Small intestine (tissue), 7 donors: ENCODE data around the gene RFX7. TPM values are rescaled to one million over a fixed set of nuclear protein-coding genes. Genes with fewer than 3 reads are reported as not detected.
"Not testable (repeated sequence)": the region's sequence is repeated elsewhere in the genome, so short reads cannot be mapped to it uniquely, and the experiment has no call there.

Experiments used
- DNase-seq, 2 donors: peaks; one replicate each; pipeline versions ENCODE4 v3.0.0 to v3.0.0-alpha.2; 2013
- FAIRE-seq: peaks from 2 replicates; lab custom pipeline; 2012; peaks lifted over from hg19 to GRCh38; lab: Jason Lieb, UNC
- H3K27ac ChIP-seq, 3 donors: one replicate each; pipeline ENCODE4 v1.5.1; 2013; ENCODE audit warnings: low read length in 2 of 3, mild to moderate bottlenecking in 2 of 3, control low read depth in 1 of 3, inconsistent platforms in 1 of 3, low read depth in 1 of 3, moderate library complexity in 1 of 3
- H3K27me3 ChIP-seq, 3 donors: one replicate each; pipeline ENCODE4 v1.6.1; 2013; ENCODE audit warnings: low read length in 3 of 3, inconsistent platforms in 1 of 3; ENCODE audit not compliant: control insufficient read depth in 3 of 3, insufficient read depth in 3 of 3
- H3K36me3 ChIP-seq, 3 donors: one replicate each; pipeline ENCODE4 v1.6.1; 2013; ENCODE audit warnings: low read length in 3 of 3, inconsistent platforms in 1 of 3, low read depth in 1 of 3, mild to moderate bottlenecking in 1 of 3, moderate library complexity in 1 of 3; ENCODE audit not compliant: control insufficient read depth in 3 of 3, insufficient read depth in 2 of 3
- H3K4me1 ChIP-seq, 3 donors: one replicate each; pipeline ENCODE4 v1.6.1; 2013; ENCODE audit warnings: low read length in 2 of 3, inconsistent platforms in 1 of 3, low read depth in 1 of 3, mild to moderate bottlenecking in 1 of 3, moderate library complexity in 1 of 3; ENCODE audit not compliant: control insufficient read depth in 3 of 3, insufficient read depth in 2 of 3
- H3K4me3 ChIP-seq, 3 donors: one replicate each; pipeline ENCODE4 v1.5.1; 2013; ENCODE audit warnings: low read length in 3 of 3, control low read depth in 1 of 3, inconsistent platforms in 1 of 3, low read depth in 1 of 3, mild to moderate bottlenecking in 1 of 3, moderate library complexity in 1 of 3
- H3K9me3 ChIP-seq, 2 donors: one replicate each; pipeline ENCODE4 v1.6.1; 2013; ENCODE audit warnings: low read depth in 1 of 2, low read length in 1 of 2; ENCODE audit not compliant: control insufficient read depth in 2 of 2, insufficient read depth in 1 of 2
- WGBS, 3 donors: extraction: QIAGEN DNeasy Blood & Tissue Kit; methylation state at CpG; one replicate each; pipeline ENCODE4 v1.1.7; 2013; 5-methylcytosine and 5-hydroxymethylcytosine counted together
- polyA plus RNA-seq, 4 donors: library from polyadenylated mRNA; stranded (reverse) in 3 of 4; unstranded in 1 of 4; fragments of 200-250 nt in 3 of 4; fragments of 120-200 nt in 1 of 4; gene quantifications; one replicate each; pipeline versions ENCODE4 v1.2.1 to v1.2.3, GENCODE V29; 2013
- donor health status: healthy with polysubstance abuse.
- donor health status: control.
- donor health status: control.
- donor health status: Bipolar disorder and iron deficiency.
- donor health status: healthy.

The RFX7 gene
- polyA plus RNA-seq, 4 donors, result 1.4 to 12.8 (median 3.0) TPM

DNA sequence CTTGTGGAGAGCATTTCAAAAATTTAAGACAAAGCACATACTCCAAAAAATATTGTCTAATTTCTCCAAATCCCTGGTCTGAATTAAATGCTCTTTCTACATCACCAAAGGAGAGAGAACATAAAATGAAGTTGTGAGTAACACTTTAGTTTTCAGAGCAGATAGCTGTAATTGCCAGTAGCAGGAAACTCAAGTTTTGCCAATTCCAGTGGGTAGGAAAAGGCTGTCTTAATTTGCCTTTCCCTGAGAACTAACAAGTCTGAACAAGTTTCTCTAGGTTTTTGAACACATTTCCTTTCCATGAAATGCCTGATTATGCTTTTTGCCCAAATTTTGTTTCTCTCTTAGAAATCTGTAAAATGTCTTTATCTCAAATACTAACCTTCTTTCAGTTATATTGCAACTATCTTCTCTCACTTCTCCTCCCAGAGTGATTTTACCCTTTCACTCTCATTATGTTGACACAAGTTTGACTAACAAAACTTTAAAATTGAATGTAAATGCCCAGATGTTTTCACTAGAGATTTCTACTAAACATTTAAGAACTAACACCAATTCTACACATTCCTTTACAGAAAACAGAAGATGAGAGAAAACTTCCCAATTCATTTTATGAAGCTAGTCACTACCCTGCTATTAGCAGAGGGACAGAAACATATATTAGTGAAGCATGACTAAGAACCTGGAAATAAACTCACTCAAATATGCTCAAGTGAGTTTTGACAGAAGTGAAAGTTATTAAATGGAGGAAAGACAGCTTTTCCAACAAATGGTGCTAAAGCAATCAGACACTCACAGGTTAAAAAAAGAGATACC lies 38.4 kb downstream of the RFX7 start:
- H3K27ac ChIP-seq, result no peak overlapping the region
- no peak overlapping the region for H3K4me3 ChIP-seq
- H3K36me3 ChIP-seq, result no peaks in the 10 kb centered on the region
- FAIRE-seq (no peak), DNase-seq (no peak)
- H3K27me3 ChIP-seq, result no peaks in the 10 kb centered on the region
- H3K9me3 ChIP-seq, result no peaks in the 10 kb centered on the region
- peaks cover 0 to 9% (median 0%) of the 10 kb centered on the region in 3 donors for H3K4me1 ChIP-seq

DNA sequence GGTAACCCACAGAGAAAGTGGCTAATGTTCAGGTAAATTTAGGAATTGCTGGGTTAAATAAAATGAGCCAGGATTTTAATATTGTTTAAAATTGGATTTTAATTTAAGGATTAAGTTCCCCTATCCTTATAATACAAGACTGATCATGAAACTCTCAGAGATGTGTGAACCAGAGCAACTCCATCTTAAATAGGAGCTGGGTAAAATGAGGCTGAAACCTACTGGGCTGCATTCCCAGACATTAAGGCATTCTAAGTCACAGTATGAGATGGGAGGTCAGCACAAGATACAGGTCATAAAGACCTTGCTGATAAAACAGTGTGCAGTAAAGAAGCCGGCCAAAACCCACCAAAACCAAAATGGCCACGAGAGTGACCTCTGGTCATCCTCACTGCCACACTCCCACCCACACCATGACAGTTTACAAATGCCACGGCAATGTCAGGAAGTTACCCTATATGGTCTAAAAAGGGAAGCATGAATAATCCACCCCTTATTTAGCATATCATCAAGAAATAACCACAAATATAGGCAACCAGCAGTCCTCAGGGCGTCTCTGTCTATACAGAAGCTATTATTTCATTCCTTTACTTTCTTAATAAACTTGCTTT lies 40.3 kb downstream of the RFX7 start:
- H3K4me3 ChIP-seq, H3K27me3 ChIP-seq, DNase-seq, H3K27ac ChIP-seq, FAIRE-seq, H3K36me3 ChIP-seq, H3K4me1 ChIP-seq, H3K9me3 ChIP-seq: not testable (repeated sequence)
- 84 to 92% (median 91%) methylated on average over 4 of the region's 4 CpGs for WGBS, 3 donors

DNA sequence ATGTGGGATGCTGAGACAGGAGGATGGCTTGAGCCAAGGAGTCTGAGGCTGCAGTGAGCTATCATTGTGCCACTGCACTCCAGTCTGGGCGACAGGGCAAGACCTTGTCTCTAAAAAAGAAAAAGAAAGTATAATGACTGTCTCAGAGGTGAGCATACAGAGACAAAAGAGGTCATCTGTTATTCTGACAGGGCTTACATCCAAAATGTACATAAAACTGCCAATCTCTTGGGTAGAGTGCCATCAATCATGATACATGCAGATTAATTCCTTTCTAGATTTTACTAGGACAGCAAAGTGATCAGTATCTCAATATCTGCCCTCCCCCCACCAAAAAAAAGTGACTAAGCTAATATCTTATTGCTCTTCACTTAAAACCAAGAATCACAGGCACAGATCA lies 41.0 kb downstream of the RFX7 start:
- H3K4me1 ChIP-seq, result peaks cover 0 to 2% (median 0%) of the 10 kb centered on the region in 3 donors
- H3K27ac ChIP-seq, result no peak overlapping the region
- DNase-seq, result no peak
- WGBS, 3 donors, result 88 to 94% (median 90%) methylated on average over 1 of the region's 1 CpG
- peaks cover 0 to 2% (median 0%) of the 10 kb centered on the region in 3 donors for H3K36me3 ChIP-seq
- H3K27me3 ChIP-seq, result no peaks in the 10 kb centered on the region
- no peak overlapping the region for H3K4me3 ChIP-seq
- no peak for FAIRE-seq
- no peaks in the 10 kb centered on the region for H3K9me3 ChIP-seq

DNA sequence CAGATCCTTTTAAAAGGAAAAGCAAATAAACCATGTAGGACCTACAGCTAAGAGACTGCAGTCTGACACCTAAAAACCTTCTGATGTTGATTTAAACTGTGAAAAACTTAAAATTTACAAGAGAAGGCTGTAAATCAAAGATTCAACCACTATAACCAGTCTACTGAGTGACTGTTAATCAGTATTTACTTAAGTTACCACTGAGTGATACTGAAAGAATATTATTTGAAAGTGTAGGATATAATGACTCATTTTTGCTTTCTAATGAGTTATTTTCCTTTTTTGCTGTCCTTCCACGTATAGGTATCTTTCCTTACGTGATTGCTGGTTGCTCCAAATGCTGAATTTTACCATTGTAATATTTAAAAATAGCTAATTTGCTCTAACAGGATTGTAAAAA lies 44.6 kb downstream of the RFX7 start:
- Histone ChIP-seq H3K4me3 (no peak overlapping the region), H3K4me1 (no peaks in the 10 kb centered on the region), H3K27me3 (no peaks in the 10 kb centered on the region), H3K36me3 (peaks cover 0 to 2% (median 0%) of the 10 kb centered on the region in 3 donors), H3K27ac (no peak overlapping the region), H3K9me3 (no peaks in the 10 kb centered on the region)
- WGBS, 3 donors, result 67 to 83% (median 79%) methylated on average over 2 of the region's 2 CpGs
- DNase-seq (no peak), FAIRE-seq (no peak)

DNA sequence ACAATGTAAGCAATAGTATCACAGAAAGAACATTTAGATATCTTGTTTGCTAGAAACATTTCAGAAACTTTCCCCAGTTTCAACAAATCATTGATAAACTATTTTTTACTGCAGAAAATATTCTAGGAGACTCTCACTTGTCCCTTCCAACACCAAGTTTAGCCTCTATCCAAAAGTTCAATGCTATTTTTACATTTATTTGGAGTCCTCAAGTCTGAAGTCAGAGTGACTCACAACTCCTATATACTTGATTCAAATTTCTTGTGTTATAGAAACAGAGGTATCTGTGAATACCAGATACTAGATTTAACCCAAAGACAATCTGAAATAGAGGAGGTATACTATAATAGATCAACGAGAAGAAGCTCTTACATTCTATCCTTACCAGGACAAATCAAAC lies 49.6 kb downstream of the RFX7 start:
- Histone ChIP-seq H3K27me3 (no peaks in the 10 kb centered on the region), H3K9me3 (no peaks in the 10 kb centered on the region), H3K4me1 (no peaks in the 10 kb centered on the region), H3K4me3 (no peak overlapping the region), H3K36me3 (peaks cover 0 to 2% (median under 1%) of the 10 kb centered on the region in 3 donors), H3K27ac (no peak overlapping the region)
- DNase-seq, result no peak
- FAIRE-seq, result peak; percentile 23
- WGBS, 3 donors, result 90 to 100% (median 97%) methylated on average over 1 of the region's 1 CpG

DNA sequence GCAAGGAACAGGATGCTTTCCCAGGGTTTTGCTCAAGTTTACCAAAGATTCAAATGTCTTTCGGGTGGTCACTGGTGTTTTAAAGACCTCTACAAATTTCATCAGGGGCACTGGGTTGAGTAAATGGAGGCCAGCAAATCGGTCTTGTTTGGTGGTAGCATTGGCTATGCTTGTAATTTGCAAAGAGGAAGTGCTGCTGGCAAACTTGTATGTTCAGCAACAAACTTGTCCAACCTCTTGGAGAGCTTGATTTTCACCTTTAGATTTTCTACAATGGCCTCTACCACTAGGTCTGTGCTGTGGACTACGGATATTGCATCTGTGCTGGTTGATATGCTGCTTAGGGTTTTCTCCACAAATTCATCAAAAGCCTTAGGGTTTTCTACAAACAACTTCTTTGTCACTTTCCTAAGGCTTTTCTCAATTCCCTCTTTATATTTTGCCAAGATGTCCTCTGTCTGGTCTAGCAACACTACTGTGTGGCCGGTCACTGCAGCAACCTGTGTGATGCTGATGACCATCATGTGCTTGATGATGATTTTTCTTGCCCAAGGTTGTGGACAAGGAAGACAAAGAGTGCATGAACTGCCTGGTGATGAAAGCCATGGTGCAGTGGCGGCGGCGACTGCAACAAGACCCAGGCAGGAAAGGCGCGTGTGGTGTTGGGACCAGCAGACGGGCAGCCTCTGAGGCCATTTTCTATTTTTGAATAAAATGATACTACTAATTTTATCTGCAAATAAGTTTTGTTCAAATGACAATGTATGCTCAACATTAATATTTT lies 50.8 kb downstream of the RFX7 start:
- peaks cover 0 to 3% (median 0%) of the 10 kb centered on the region in 3 donors for H3K36me3 ChIP-seq
- FAIRE-seq (no peak), DNase-seq (no peak)
- no peak overlapping the region for H3K27ac ChIP-seq
- no peaks in the 10 kb centered on the region for H3K27me3 ChIP-seq
- 96 to 98% (median 98%) methylated on average over 10 of the region's 10 CpGs for WGBS, 3 donors
- no peaks in the 10 kb centered on the region for H3K4me1 ChIP-seq
- no peak overlapping the region for H3K4me3 ChIP-seq
- H3K9me3 ChIP-seq, result no peaks in the 10 kb centered on the region

DNA sequence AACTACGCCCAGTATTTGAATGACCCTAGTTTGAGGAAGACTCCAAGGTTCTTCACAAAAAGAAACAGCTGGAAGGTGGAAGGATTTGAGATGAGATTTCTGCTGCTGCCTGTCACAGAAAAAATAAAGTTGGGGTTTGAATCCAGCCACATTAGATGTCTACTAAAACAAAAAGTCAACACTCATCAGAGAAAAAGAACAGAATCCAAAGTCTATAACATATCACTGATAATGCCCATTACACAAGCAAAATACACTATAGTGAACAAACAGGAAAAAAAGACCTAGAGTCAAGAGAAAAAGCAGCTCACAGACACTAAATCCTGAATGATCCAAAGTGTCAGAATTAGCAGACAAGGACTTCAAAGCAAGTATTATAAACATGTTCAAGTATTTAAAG lies 56.0 kb downstream of the RFX7 start:
- DNase-seq, result no peak
- Histone ChIP-seq H3K36me3 (peaks cover 0 to 3% (median 0%) of the 10 kb centered on the region in 3 donors), H3K9me3 (no peaks in the 10 kb centered on the region), H3K4me1 (no peaks in the 10 kb centered on the region), H3K27ac (no peak overlapping the region), H3K4me3 (no peak overlapping the region), H3K27me3 (no peaks in the 10 kb centered on the region)
- 91 to 96% (median 93%) methylated on average over 1 of the region's 1 CpG for WGBS, 3 donors
- FAIRE-seq, result no peak

DNA sequence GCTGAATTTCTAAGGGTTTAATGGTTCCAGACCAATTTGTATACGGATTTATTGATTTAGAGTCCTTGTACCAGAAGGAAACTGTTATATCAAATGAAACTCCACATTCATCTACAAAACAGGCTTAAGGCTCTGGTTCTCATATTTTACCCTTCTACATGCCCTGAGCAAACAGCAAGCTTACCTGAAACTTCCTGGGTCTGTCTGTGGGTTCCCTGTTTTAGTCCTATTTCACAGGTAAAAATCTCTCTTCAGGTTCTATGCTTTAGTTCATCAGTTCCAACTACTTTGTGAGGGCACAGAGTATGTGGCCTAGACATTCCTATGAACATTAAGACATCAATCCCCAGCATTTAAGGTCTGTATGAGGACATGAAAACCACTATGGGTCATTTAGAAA lies 57.7 kb downstream of the RFX7 start:
- Histone ChIP-seq H3K27me3 (no peaks in the 10 kb centered on the region), H3K27ac (no peak overlapping the region), H3K36me3 (peaks cover 0 to 3% (median 0%) of the 10 kb centered on the region in 3 donors), H3K4me1 (no peaks in the 10 kb centered on the region), H3K9me3 (no peaks in the 10 kb centered on the region), H3K4me3 (no peak overlapping the region)
- 65 to 79% (median 74%) methylated on average over 1 of the region's 1 CpG for WGBS, 3 donors
- FAIRE-seq (no peak), DNase-seq (no peak)
